EL (cell line): Measurements from ENCODE around the gene GPR137C.
A peak's percentile ranks its signal among the peaks of the same experiment; 100 is the strongest.

Experiments
- DNase-seq: peaks from one replicate; pipeline ENCODE4 v3.0.0-alpha.2; 2016

Gene GPR137C

GRCh38 chr14:52575858-52576257 is 23.2 kb downstream of the GPR137C start:
- DNase-seq: no peak

DNA sequence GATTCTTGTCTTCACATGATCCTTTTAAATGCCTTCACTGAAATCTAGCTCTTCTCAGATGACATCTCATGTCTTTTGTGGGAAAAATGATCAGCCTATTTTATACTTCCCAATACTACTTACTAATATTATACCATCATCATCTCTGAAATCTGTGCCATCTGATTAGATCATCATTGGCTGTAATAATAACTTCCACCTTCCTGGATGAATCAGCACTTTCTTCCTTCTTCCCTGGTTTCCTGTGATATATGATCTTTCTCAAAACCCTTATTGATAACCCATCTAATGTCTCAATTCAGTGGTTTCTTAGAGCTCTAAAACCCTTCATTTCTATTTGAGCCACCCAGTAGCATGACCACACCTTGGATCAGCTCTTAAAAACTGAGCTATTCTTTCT is 30.9 kb downstream of the GPR137C start:
- DNase-seq: peak; percentile 13

DNA sequence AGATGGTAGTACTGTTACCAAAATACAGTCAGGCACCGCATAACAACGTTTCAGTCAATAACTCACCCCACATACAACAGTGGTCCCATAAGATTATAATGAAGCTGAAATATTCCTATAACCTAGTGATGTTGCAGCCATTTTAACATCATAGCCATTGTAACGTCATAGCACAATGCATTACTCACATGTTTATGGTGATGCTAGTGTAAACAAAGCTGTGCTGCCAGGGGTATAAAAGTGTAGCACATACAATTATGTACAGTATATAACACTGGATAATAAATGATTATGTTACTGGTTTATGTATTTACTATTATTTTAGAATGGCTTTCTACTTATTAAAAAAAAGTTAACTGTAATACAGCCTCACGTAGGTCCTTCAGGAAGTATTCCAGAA is 37.0 kb downstream of the GPR137C start:
- DNase-seq: no peak

DNA sequence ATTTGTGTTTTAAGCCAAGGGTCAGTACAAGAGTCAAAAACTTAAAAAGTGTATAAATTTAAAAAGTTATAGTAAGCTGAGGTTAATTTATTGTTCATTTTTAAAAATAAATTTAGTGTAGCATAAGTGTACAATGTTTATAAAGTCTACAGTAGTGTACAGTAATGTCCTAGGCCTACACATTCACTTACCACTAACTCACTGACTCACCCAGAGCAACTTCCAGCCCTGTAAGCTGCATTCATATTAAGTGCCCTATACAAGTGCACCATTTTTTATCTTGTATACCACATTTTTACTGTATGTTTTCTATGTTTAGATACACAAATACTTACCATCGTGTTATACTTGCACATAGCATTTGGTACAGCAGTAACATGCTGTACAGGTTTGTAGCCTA is 37.7 kb downstream of the GPR137C start:
- no peak for DNase-seq

GRCh38 chr14:52596320-52596719 is 43.7 kb downstream of the GPR137C start:
- no peak for DNase-seq

DNA sequence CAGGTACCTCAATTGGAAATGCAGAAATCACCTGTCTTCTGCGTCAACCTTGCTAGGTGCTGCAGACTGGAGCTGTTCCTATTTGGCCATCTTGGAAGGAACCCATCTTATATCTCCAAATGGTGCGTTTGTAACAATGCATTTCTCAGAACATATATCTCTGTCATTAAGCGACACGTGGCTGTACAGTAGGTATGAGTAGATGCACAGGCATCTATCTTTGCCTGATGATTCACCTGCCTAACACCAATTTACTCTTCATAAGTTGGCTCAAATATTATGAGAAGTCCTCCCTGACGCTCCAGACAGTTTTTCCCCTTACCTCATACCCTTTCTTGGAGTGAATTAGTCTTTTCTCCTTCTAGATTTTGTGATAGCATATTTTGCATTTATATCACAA is 44.2 kb downstream of the GPR137C start:
- no peak for DNase-seq

- no peak for DNase-seq
Observed at GRCh38 chr14:52598568-52598967, 45.9 kb downstream of the GPR137C start.

DNA sequence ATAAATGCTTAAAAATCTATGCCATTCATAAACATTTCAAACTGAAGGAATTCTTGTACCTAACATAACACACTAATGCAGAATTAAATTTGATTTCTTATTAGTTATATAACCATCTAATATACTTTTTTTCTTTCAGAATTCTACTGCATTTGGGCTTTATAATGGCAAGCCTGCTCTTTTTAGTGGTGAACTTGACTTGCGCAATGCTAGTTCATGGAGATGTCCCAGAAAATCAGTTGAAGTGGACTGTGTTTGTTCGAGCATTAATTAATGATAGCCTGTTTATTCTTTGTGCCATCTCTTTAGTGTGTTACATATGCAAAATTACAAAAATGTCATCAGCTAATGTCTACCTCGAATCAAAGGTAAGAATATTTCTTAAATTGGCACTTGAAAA is 47.3 kb downstream of the GPR137C start:
- DNase-seq: no peak

DNA sequence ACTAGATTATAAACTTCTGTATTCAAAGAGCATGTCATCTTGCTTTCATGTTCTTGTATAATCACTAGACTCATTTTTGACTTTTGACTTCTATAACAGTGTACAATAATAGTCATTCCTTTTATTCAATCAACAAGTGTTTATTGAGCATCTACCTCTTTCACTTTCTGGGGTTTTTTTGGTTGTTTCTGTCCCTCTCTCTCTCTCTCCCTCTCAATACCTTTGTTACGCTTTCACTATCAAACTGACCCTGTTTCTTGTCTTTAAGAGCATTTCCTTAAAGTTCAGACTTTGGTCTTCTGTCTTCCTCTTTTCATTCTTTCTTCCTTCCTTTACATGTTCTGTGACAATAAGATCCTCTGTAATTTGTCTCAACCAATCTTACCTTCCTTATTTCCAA is 49.5 kb downstream of the GPR137C start:
- DNase-seq: no peak

GRCh38 chr14:52607061-52607460 is 54.4 kb downstream of the GPR137C start:
- no peak for DNase-seq

- no peak for DNase-seq
Observed at GRCh38 chr14:52609445-52610044, 56.9 kb downstream of the GPR137C start.

DNA sequence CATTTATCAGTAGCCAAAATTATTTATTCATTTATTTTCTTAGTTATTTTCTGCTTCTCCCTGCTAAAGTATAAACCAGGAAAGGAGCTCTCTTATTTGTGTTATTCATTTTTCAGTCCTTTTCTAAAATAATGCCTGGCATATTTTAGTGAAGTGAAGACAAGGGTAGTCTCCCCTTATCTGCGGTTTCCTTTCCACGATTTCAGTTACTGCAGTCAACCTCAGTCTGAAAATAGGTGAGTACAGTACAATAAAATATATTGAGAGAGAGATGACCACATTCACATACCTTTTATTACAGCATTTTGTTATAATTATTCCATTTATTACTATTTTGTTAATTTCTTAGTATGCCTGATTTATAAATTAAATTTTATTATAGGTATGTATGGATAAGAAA is 57.6 kb downstream of the GPR137C start:
- no peak for DNase-seq

GRCh38 chr14:52618602-52619001 is 66.0 kb downstream of the GPR137C start:
- no peak for DNase-seq

DNA sequence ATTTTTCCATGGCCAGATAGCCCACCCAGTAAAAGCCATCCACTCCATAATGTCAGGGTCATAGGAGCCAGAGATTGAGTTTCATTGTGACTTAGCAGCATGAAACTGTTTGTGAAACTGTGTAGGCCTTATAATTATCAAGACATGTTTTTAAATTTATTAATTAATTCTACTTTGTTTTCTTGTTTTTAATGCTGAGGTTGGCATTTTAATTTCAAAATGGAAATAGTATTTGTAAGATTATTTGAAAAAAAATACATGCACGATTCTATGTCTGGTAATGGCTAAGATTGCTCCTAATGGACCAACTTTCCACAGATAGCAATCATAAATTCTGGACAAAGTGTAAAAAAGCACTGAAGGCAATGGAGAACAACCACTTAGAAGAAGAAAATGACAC is 67.1 kb downstream of the GPR137C start:
- no peak for DNase-seq

DNA sequence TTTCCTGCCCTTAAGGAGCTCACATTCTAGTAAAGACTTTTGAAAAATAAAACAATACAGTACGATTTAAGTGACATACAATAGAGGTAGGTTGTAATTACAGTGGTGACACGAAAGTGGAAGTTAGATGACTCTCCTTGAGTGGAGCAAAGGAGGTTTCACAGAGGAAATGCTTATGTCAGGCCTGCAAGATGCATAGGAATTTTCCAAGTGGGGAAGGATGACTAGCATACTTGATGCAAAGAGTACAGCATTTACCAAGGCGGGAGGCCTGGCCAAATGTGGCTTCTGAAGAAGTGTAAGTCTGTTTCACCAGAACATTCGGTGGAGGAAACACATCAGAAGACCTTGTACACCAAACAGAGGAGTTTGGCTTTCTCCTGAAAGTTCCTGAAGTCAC is 87.5 kb downstream of the GPR137C start:
- DNase-seq: no peak

- peak; percentile 50 for DNase-seq
Observed at GRCh38 chr14:52641745-52642144, 89.1 kb downstream of the GPR137C start.

DNA sequence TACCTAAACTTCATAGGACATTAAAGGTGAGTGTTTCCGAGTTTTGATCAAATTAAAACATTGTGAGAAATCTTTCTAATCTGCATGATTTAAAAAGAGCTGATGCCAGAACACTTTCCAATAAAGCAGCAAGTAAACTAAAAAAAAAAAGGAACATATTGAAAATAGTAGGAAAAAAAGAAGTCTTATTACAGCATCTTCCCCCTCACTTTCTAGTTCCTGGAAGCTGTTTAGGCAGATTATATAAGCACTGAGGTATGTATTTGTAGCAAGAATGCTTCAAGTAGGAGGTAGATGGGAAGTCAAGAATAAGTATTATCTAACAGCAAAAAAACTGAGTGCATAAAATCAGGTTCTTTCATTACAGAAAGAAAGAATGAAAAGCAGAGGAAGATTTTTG is 96.9 kb downstream of the GPR137C start:
- DNase-seq: no peak

GRCh38 chr14:52650774-52651173 is 98.1 kb downstream of the GPR137C start:
- peak; percentile 13 for DNase-seq

DNA sequence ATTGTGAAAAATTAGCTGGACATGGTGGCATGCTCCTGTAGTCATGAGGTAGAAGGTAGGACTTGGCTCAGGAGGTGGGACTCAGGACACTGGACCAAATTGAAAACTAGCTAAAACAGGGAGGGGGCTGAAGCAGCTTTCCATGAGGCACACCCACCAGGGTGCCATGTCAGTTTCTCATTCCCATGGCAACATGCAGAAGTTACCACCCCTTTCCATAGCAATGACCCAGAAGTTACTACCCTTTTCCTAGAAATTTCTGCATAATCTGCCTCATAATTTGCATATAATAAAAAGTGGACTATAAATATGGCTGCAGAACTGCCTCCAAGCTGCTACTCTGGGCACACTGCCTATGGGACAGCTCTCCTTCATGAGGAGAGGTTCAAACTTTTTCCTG is 104.3 kb downstream of the GPR137C start:
- DNase-seq: no peak

GRCh38 chr14:52660325-52660724 is 107.7 kb downstream of the GPR137C start:
- no peak for DNase-seq

GRCh38 chr14:52660832-52661231 is 108.2 kb downstream of the GPR137C start:
- no peak for DNase-seq

- no peak for DNase-seq
Observed at GRCh38 chr14:52661314-52661713, 108.7 kb downstream of the GPR137C start.

GRCh38 chr14:52663850-52664249 is 111.2 kb downstream of the GPR137C start:
- no peak for DNase-seq

DNA sequence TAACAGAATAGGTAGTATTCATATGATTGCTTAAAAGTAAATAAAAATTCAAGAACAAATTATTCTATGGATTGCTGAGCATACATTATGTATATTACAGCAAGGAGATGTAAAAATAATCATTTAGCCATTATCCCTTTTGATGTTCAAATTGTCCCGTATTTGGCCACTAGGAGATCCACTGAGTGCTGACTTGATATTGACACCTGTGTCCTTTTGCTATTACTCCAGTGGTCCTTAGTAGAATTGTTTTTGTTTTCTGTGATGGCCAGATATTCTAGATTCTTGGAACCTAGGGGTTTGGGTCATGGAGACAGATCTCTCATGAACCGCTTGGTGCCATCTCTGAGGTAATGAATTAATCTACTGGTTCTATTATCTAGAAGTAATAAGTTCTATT is 126.0 kb downstream of the GPR137C start:
- DNase-seq: no peak

GRCh38 chr14:52683985-52684520 is 131.4 kb downstream of the GPR137C start:
- no peak for DNase-seq
